ENCODE data around the gene SPDYA.

Gene SPDYA

DNA sequence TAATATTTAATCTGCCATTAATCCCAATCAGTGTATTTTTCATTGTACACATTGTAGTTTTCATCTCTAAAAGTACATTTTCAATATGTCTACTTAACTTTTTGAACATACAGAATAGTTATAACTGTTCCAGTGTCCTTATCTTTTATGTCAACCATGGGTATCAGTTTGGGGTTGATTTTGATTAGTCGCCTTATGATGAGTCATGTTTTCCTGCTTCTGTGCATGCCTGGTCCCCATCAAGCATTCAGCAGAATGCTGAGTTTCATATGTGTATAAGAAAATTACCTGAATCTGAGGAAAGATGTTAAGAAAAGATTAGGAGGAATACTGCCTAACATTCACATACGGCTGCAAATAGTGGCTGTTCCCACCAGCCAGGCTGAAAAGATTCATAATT is 17.7 kb downstream of the SPDYA start:
- no peak for DNase-seq

- no peak for DNase-seq
Observed at GRCh38 chr2:28833740-28834470, 23.3 kb downstream of the SPDYA start.

GRCh38 chr2:28835781-28836180 is 25.1 kb downstream of the SPDYA start:
- DNase-seq, result no peak

DNA sequence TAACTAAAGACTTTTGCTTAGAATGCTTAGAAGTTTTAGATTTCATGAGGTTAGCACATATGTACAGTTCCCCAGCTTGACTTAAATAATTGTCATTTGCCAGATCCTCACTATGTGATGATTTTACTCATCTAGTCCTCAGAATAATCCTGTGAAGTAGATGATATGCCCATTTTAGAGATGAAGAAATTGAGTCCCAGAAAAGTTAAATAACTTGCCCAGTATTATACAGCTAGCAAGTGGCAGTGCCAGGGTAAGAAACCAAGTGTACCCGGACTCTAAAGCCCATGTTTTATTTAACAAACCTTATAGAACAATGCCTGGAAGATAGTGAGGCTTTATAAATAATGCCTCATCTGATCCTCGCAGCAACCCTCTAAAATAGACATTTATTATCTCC is 28.3 kb downstream of the SPDYA start:
- no peak for DNase-seq

- no peak for DNase-seq
Observed at GRCh38 chr2:28842042-28842441, 31.4 kb downstream of the SPDYA start.

DNA sequence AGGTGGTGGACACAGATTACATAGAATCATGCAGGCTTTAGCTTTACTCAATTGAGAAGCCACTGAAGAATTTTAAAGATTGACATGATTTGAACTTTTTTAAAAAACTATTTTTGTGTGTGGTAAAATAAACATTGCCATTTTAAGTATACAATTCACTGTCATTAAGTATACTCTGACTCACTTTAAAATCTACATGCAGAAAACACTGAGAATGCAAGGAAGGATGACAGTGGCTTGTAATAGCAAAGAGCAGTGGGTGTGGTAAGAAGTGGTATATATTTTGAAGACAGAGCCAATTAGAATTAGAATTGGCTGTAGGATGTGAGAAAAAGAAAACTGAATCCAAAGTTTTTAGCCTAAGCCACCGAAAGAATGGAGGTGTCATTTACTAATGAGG is 44.6 kb downstream of the SPDYA start:
- DNase-seq, result no peak

DNA sequence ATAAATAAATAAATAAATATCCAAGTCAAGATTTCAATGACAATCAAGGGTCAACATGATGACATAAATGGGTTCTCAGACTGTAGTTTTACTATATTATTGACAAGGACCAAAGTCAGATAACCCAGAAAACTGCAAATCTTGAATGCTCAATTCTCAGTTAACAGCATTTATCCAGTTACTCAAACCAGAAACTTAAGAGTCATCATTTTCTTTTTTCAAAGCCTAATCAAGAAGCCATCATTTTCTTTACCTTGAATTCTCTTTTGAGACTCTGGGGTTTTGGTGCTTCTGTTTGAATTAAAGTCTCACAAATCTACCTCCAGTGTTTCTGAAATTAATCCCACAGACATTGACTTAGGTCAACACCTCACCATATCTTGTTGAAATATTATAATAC is 45.3 kb downstream of the SPDYA start:
- DNase-seq, result no peak

DNA sequence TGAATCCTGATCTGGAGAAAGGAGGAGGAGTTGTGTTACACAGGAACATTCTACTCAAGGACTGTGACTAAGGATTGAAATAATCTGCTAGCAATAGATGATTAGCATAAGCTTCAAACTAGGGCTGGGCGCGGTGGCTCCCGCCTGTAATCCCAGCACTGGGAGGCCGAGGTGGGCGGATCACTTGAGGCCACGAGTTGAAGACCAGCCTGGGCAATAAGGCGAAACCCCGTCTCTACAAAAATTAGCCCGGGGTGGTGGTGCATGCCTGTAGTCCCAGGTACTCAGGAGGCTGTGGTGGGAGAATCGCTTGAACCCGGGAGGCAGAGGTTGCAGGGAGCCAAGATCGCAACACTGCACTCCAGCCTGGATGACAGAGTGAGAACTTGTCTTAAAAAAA is 58.0 kb downstream of the SPDYA start:
- no peak for DNase-seq

GRCh38 chr2:28869494-28870145 is 59.0 kb downstream of the SPDYA start:
- DNase-seq, result no peak

GRCh38 chr2:28870146-28870891 is 59.7 kb downstream of the SPDYA start, which contains the start of gene TRMT61B:
Gene TRMT61B (minus strand): TSS chr2:28870309. CDS start chr2:28870277, 32 bp downstream.
- DNase-seq, result peak; percentile 98

- DNase-seq, result no peak
Observed at GRCh38 chr2:28871620-28872019, 61.0 kb downstream of the SPDYA start.

DNA sequence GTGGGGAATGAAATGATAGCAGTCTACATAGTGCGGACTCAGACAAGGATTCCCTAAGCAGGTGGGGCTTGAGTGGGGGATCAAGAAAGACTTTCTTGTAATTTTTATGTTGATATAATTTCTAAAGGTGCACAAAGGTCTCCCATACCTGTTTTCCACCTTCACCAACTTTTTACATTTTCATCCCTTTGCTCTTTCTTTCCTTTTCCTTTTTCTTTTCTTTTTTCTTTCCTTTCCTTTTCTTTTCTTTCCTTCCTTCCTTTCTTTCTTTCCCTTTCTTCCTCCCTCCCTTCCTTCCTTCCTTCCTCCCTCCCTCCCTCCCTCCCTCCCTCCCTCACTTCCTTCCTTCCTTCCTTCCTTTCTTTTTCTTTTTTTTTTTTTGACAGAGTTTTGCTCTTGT is 69.6 kb downstream of the SPDYA start:
- no peak for DNase-seq

DNA sequence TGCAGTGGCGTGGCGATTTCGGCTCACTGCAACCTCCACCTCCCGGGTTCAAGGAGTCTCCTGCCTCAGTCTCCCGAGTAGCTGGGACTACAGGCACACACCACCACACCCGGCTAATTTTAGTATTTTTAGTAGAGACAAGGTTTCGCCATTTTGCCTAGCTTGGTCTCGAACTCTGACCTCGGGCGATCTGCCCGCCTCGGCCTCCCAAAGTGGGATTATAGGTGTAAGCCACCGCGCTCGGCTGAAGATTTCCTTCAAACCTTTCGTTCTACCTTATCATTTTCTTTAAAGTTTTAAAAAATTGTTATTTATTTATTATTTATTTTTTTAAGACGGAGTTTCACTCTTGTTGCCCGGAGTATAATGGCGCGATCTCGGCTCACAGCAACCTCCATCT is 82.9 kb downstream of the SPDYA start:
- no peak for DNase-seq

GRCh38 chr2:28894470-28895188 is 84.0 kb downstream of the SPDYA start, which contains the start of gene WDR43:
Gene WDR43 (plus strand): TSS chr2:28894667. CDS start chr2:28894699, 32 bp downstream.
- peak; percentile 97 for DNase-seq

- DNase-seq, result no peak
Observed at GRCh38 chr2:28895189-28895893, 84.7 kb downstream of the SPDYA start.

GRCh38 chr2:28896906-28897305 is 86.3 kb downstream of the SPDYA start:
- DNase-seq, result no peak

DNA sequence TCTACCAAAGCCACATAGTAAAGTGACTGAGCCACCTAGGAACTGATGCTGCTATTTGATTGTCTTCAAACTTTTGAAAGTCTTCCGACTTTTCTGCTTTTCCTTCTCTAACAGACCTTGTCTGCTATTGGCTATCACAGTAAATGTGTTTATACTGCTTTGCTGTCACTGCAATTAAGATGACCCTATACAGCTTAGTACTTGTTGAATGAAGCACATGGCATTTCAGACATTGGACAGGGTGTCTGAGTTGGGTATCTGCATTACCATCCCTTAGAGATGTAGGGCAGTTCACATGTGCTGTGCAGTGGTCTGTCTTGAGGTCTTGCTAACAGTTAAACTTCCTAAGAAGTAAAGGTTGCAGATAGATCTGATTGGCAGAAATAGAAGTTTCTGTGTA is 87.4 kb downstream of the SPDYA start:
- DNase-seq, result no peak
